ENCODE measurements around the gene IFI35. TPM values are rescaled to one million over a fixed set of nuclear protein-coding genes. Genes with fewer than 3 reads are reported as not detected.

The IFI35 gene
- polyA plus RNA-seq, 2 of the 4 experiments (the other 2 are of a cell fraction): 10.8 to 20.2 TPM

DNA sequence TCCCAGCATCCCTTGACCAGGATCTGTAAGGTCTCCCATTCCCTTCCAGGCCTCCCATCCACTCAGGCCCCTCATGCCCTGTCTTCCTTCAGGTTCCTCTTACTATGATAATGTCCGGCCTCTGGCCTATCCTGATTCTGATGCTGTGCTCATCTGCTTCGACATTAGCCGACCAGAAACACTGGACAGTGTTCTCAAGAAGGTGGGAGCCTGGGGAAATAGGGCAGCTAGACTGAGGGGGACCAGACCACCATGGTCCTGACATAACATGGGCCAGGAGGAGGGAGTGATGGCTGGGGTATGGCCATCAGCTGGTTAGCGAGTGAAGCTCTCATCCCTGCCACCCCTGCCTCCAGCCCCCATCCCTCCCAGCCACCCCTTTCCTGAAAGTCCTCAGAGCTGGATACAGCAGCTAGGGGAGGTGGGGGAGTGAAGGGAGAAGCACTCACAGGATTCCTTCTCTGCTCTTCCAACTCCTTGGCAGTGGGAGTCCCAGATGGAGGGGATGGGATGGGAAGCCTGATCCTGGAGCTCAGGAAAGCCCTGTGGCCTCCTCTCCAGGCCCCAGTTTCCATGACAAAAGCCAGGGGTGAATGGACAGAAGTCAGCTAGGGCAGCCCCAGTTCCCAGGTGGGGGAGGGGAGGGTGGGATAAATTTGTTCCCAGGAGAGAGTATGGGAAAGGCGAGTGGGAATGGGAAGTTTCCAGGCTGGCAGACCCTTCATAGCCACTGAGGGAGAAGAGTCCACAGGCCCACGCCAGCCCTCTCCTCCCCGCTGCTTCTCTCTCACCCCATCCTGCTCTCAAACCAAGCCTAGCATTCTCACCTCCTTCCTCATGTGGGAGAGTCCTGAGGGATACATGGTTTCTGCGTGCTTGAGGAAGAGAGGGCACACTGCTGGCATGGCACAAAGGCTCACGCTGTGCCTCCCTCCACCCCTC is 20.8 kb downstream of the IFI35 start:
- H3K4me3 ChIP-seq: no peak overlapping the region
- H3K4me1 ChIP-seq: peaks cover 12% of the 10 kb centered on the region
- CTCF ChIA-PET: interaction anchor here (1.5 to 2.2 kb wide), 4 partner anchors 12 to 54 kb away, joined by 3 to 5 read pairs (median 4); no protein-coding TSS in a partner anchor
- no peak overlapping the region for H3K4me2 ChIP-seq
- FAIRE-seq: no peak
- no peak for DNase-seq (ENCODE audit: low read depth in 1 of 2, low spot score in 1 of 2)
- WGBS (ENCODE audit: missing lambda C conversion rate): 77% methylated on average over 9 of the region's 9 CpGs
- TF ChIP-seq, protein P1, sequence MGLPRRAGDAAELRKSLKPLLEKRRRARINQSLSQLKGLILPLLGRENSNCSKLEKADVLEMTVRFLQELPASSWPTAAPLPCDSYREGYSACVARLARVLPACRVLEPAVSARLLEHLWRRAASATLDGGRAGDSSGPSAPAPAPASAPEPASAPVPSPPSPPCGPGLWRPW (IDR thresholded peaks at IDR 0.05): no peak
- peak in 1 of 2 experiments; percentile 2; a peak in 1 of 6 replicates for ATAC-seq
- POLR2A ChIA-PET: interaction anchor here (2.0 kb wide), 1 partner anchor 288 kb away, joined by 6 read pairs; no protein-coding TSS in a partner anchor
- no peaks in the 10 kb centered on the region for H3K9me3 ChIP-seq
- H3K27ac ChIP-seq: no peak overlapping the region

DNA sequence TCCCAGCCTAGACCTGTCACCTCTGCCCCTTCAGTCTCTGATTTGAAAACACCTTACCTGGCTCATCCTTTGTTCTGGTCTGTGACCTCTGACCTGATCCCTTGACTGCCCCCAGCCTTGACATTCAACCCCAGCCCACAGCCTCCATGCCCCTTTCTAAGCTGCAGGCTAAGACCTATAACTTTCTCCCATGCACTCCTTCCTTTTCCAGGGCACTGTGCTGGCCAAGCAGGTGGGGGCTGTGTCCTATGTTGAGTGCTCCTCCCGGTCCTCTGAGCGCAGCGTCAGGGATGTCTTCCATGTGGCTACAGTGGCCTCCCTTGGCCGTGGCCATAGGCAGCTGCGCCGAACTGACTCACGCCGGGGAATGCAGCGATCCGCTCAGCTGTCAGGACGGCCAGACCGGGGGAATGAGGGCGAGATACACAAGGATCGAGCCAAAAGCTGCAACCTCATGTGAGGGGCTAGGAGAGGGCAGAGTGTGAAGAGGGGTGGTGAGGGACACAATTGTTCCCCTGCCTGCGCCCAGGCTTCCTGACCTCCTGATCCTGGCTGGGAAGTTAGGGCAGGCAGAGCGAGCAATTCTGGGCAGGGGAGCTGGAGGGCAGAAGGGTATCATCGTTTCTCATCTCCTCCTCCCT is 21.8 kb downstream of the IFI35 start:
- no peak for DNase-seq (ENCODE audit: low read depth in 1 of 2, low spot score in 1 of 2)
- Histone ChIP-seq H3K4me3 (no peak overlapping the region), H3K4me1 (peaks cover 7% of the 10 kb centered on the region; the same call in 2 of the 3 replicates), H3K4me2 (no peak overlapping the region), H3K9me3 (no peaks in the 10 kb centered on the region), H3K27ac (no peak overlapping the region)
- no peak for FAIRE-seq
- ATAC-seq: no peak
- 89% methylated on average over 17 of the region's 17 CpGs for WGBS (ENCODE audit: missing lambda C conversion rate)
- TF ChIP-seq FOSL2 (IDR thresholded peaks at IDR 0.05) (no peak), FOSL2 (CRISPR knock-in tag; IDR thresholded peaks at IDR 0.05) (no peak), HOXB5 (CRISPR knock-in tag; IDR thresholded peaks at IDR 0.05) (no peak), MAFK (IDR thresholded peaks at IDR 0.05; ENCODE audit: partially characterized antibody) (no peak), CHD4 (IDR thresholded peaks at IDR 0.05; ENCODE audit: borderline replicate concordance) (no peak), EP300 (IDR thresholded peaks at IDR 0.05) (no peak), TFCP2L1 (CRISPR knock-in tag; IDR thresholded peaks at IDR 0.05) (no peak), NPAS2 (CRISPR knock-in tag; IDR thresholded peaks at IDR 0.05; ENCODE audit: borderline replicate concordance) (no peak), JUN (IDR thresholded peaks at IDR 0.05) (no peak), CBX2 (IDR thresholded peaks at IDR 0.05; ENCODE audit: borderline replicate concordance, low read depth) (no peak), HOXB13 (CRISPR knock-in tag; IDR thresholded peaks at IDR 0.05; ENCODE audit: low read depth) (no peak), KDM5A (IDR thresholded peaks at IDR 0.05) (no peak)
- TF ChIP-seq, protein P2, sequence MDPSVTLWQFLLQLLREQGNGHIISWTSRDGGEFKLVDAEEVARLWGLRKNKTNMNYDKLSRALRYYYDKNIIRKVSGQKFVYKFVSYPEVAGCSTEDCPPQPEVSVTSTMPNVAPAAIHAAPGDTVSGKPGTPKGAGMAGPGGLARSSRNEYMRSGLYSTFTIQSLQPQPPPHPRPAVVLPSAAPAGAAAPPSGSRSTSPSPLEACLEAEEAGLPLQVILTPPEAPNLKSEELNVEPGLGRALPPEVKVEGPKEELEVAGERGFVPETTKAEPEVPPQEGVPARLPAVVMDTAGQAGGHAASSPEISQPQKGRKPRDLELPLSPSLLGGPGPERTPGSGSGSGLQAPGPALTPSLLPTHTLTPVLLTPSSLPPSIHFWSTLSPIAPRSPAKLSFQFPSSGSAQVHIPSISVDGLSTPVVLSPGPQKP (IDR thresholded peaks at IDR 0.05; ENCODE audit: low read depth, low read length): no peak
- TF ChIP-seq, protein P3, sequence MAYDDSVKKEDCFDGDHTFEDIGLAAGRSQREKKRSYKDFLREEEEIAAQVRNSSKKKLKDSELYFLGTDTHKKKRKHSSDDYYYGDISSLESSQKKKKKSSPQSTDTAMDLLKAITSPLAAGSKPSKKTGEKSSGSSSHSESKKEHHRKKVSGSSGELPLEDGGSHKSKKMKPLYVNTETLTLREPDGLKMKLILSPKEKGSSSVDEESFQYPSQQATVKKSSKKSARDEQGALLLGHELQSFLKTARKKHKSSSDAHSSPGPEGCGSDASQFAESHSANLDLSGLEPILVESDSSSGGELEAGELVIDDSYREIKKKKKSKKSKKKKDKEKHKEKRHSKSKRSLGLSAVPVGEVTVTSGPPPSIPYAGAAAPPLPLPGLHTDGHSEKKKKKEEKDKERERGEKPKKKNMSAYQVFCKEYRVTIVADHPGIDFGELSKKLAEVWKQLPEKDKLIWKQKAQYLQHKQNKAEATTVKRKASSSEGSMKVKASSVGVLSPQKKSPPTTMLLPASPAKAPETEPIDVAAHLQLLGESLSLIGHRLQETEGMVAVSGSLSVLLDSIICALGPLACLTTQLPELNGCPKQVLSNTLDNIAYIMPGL (CRISPR knock-in tag; IDR thresholded peaks at IDR 0.05; ENCODE audit: borderline replicate concordance): no peak
- ChIA-PET POLR2A (interaction anchor here (0.8 kb wide), 1 partner anchor 287 kb away, joined by 3 read pairs; no protein-coding TSS in a partner anchor), CTCF (interaction anchor here (0.8 to 2.2 kb wide), 5 partner anchors 12 to 53 kb away, joined by 3 to 5 read pairs (median 5); no protein-coding TSS in a partner anchor)

DNA sequence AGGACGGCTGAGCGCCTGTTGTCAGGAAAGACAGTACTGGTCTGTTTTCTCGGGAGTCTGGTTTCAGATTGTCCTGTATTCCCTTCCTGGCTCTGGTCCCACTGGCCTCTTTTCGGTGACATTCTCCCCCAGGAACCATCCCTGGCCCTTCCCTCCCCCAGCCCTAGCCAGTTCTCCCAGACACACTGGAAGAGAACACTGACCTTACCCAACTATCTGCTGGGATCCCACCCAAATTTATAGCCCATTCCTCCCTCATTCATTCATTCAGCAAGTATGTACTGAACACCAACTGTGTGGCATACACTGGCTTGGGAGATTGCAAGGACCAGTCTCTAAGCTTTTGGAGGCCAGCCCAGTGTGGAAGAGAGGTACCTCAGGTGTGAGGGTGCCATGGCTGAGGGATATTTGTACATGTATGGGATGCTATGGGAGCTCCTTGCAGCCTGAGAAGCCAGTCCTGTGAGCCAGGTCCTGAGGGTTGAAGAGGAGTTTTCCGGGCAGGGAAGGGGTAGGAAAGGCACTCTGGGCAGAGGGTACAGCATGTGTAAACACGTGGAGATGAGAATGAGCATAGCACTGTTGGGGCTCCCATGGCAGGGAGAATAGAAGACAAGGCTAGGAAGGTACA is 23.7 kb downstream of the IFI35 start:
- Histone ChIP-seq H3K27ac (0 out of 6 replicates have a peak overlapping the region, but pooled peaks of 1 of the 2 experiments have one; percentile 7), H3K4me3 (no peak overlapping the region), H3K4me1 (peaks cover 7% of the 10 kb centered on the region; the same call in 2 of the 3 replicates), H3K9me3 (no peaks in the 10 kb centered on the region), H3K4me2 (no peak overlapping the region)
- DNase-seq (ENCODE audit: low read depth in 1 of 2, low spot score in 1 of 2): no peak
- POLR2A ChIA-PET: interaction anchor here (1.9 kb wide), 1 partner anchor 32 kb away, joined by 6 read pairs; the partner anchor contains the start of gene RPL27
- FAIRE-seq: no peak
- ATAC-seq: no peak
- CTCF ChIA-PET: interaction anchor here (0.5 to 1.8 kb wide), 3 partner anchors 12 to 264 kb away, joined by 3 to 4 read pairs (median 3); no protein-coding TSS in a partner anchor
- no peak for TF ChIP-seq POLR2AphosphoS2 (conservative IDR thresholded peaks at IDR 0.05; ENCODE audit: low read length)
- WGBS (ENCODE audit: missing lambda C conversion rate): 74% methylated on average over 6 of the region's 6 CpGs
